ENCODE data around the gene RASA3. TPM values are rescaled to one million over a fixed set of nuclear protein-coding genes. Genes with fewer than 3 reads are reported as not detected.

RASA3 gene
- total RNA-seq, 1 donor from 2014 or later, result 17.3 TPM

- no peak overlapping the region for H3K4me3 ChIP-seq
- ATAC-seq (peak; percentile 52), DNase-seq (peak; percentile 65)
- H3K27ac ChIP-seq, result peak overlapping the region; percentile 47
- H3K36me3 ChIP-seq, result peaks cover 18% of the 10 kb centered on the region
- H3K9me3 ChIP-seq, result no peaks in the 10 kb centered on the region
- H3K4me1 ChIP-seq, result peaks cover 9% of the 10 kb centered on the region
- intact Hi-C loops (cut with DNase I), result no loop called here
- TF ChIP-seq CTCF (IDR thresholded peaks at IDR 0.05), result no peak
- H3K27me3 ChIP-seq, result no peaks in the 10 kb centered on the region
Observed at GRCh38 chr13:113976711-113977684, 155.4 kb downstream of the RASA3 start.

- Histone ChIP-seq H3K27me3 (no peaks in the 10 kb centered on the region), H3K4me1 (peaks cover 17% of the 10 kb centered on the region), H3K4me3 (no peak overlapping the region), H3K36me3 (peaks cover 8% of the 10 kb centered on the region), H3K9me3 (no peaks in the 10 kb centered on the region), H3K27ac (no peak overlapping the region)
- intact Hi-C loops (cut with DNase I), result no loop called here
- no peak for TF ChIP-seq CTCF (IDR thresholded peaks at IDR 0.05)
- ATAC-seq, result no peak
- peak; percentile 61 for DNase-seq
Observed at GRCh38 chr13:113975416-113975815, 157.0 kb downstream of the RASA3 start.

- Histone ChIP-seq H3K4me3 (no peak overlapping the region), H3K27ac (no peak overlapping the region), H3K4me1 (peaks cover 17% of the 10 kb centered on the region), H3K27me3 (no peaks in the 10 kb centered on the region), H3K36me3 (peaks cover 8% of the 10 kb centered on the region), H3K9me3 (no peaks in the 10 kb centered on the region)
- ATAC-seq, result no peak
- DNase-seq, result peak; percentile 60
- no peak for TF ChIP-seq CTCF (IDR thresholded peaks at IDR 0.05)
- intact Hi-C loops (cut with DNase I), result no loop called here
Observed at GRCh38 chr13:113974304-113975281, 157.8 kb downstream of the RASA3 start.

GRCh38 chr13:113973218-113974164 lies 158.9 kb downstream of the RASA3 start, which contains the start of gene C13orf46:
Gene C13orf46, minus strand, starts transcription at chr13:113974076. Its CDS starts 79 bp downstream, at chr13:113973997.
- Histone ChIP-seq H3K27ac (no peak within 1 kb of the TSS), H3K9me3 (no peaks in the 10 kb centered on the region), H3K4me1 (peaks cover 17% of the 10 kb centered on the region), H3K36me3 (peaks cover under 1% of the 10 kb centered on the region), H3K4me3 (no peak within 1 kb of the TSS), H3K27me3 (no peaks in the 10 kb centered on the region)
- DNase-seq, result peak; percentile 59
- TF ChIP-seq CTCF (IDR thresholded peaks at IDR 0.05), result no peak
- ATAC-seq, result no peak
- intact Hi-C loops (cut with DNase I), result no loop called here

Data from upper lobe of right lung (tissue), 1 donor.